BLaER1 (cell line): ENCODE data around the gene SERHL2.

Source experiments
- H3K27ac ChIP-seq: shearing (Covaris generic); formaldehyde crosslinking; 2 replicates; pipeline ENCODE4 v1.8.1; 2022
- H3K27me3 ChIP-seq: shearing (Covaris generic); formaldehyde crosslinking; 2 replicates; pipeline ENCODE4 v1.8.1; 2022
- H3K36me3 ChIP-seq: shearing (Covaris generic); formaldehyde crosslinking; 2 replicates; pipeline ENCODE4 v1.8.1; 2022
- H3K4me1 ChIP-seq: shearing (Covaris generic); formaldehyde crosslinking; 2 replicates; pipeline ENCODE4 v1.8.1; 2022
- H3K4me2 ChIP-seq: shearing (Covaris generic); formaldehyde crosslinking; 2 replicates; pipeline ENCODE4 v1.8.1; 2022
- H3K4me3 ChIP-seq: shearing (Covaris generic); formaldehyde crosslinking; 2 replicates; pipeline ENCODE4 v1.8.1; 2022
- H3K9ac ChIP-seq: shearing (Covaris generic); formaldehyde crosslinking; 2 replicates; pipeline ENCODE4 v1.8.1; 2022
- H3K9me3 ChIP-seq: shearing (Covaris generic); formaldehyde crosslinking; 2 replicates; pipeline ENCODE4 v1.8.1; 2022
- H4K20me1 ChIP-seq: shearing (Covaris generic); formaldehyde crosslinking; 2 replicates; pipeline ENCODE4 v1.8.1; 2022
- Cebpa-rat ChIP-seq: shearing (Covaris generic); IDR thresholded peaks from 2 replicates; pipeline ENCODE4 v1.8.1; 2022

SERHL2 gene

DNA sequence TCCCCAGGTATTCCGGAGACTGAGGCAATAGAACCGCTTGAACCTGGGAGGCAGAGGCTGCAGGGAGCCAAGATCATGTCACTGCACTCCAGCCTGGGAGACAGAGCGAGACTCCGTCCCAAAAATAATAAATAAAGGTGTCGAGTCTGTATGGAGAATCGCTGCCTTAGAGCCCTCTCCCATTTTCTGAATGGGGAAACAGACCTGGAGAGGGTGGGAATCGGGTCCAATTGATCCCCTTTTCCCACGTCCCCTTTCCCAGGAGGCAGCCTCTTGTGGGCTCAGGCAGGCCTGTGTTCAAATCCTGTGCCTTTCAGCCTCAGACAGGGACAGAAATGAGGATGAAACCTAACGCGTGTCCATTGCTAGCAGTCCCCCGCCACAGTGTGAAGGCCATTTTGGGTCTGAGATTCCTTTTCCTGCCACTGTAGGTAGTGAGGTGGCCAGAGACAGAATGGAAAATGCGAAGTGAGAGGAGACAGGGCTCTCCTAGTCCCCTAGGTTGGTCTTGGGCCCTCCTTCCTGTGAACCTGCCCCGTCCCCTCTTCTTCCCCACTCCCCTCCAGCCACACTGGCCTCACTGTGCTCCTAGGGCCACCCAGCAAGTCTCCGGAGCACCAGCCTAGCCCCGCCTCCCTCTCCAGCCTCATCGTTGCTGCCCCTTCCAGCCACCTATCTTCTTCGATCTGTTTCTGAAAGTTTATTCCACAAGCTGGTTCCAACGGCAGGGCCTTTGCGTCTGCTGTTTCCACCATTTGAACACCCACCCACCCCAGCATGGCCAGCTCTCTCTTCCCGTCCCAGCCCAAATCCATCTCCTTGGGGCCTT lies 63.6 kb downstream of the SERHL2 start:
- Histone ChIP-seq H3K9ac (no peak overlapping the region), H3K9me3 (no peaks in the 10 kb centered on the region), H3K36me3 (peaks cover 18% of the 10 kb centered on the region), H3K27ac (peak overlapping the region; percentile 23; the same call in 1 of the 2 replicates), H3K4me3 (no peak overlapping the region), H3K4me2 (peak overlapping the region; percentile 90; the same call in 1 of the 2 replicates), H3K4me1 (peaks cover 64% of the 10 kb centered on the region), H4K20me1 (peaks cover 34% of the 10 kb centered on the region), H3K27me3 (no peaks in the 10 kb centered on the region)
- no peak for TF ChIP-seq Cebpa-rat

DNA sequence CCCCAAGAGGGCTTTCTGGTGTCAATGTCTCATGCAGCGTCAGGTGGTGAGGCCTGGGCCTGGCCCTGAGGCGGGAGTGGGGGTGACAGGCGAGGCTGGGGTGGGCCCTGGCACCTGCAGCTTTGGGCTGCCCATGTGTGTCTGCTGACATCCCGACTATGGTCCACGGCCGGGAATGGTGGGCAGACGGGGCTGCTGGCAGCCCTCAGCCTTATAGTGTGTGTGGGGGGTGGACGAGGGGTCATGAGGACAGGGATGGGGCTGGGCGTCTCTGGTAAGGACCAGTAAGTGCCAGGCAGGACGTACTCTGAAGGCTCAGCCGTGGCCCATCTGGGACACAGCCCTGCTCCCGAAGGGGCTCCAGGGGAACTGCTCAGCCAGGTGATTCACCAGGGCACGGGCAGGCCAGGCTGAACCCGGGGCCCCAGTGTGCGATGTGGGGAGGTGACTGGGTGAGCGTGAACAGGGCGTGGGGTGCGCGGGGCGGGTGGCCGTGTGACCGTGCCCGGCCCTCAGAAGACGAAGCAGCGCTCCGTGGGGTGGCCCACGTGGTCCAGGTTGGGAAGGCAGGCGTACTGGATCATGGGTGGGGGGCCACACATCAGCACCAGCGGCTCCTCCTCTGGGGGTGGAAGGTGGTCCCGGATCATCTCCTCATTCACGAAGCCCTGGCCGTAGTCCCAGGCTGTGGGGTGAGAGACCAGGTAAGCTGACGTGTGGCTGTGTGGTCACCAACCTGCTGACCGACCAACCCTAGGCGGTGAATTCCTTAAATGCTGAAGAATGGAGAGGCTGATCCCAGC lies 65.7 kb downstream of the SERHL2 start:
- peaks cover 17% of the 10 kb centered on the region for H3K36me3 ChIP-seq
- no peak overlapping the region for H3K9ac ChIP-seq
- H3K4me2 ChIP-seq = no peak overlapping the region
- no peak for TF ChIP-seq Cebpa-rat
- no peaks in the 10 kb centered on the region for H3K27me3 ChIP-seq
- H4K20me1 ChIP-seq = peaks cover 33% of the 10 kb centered on the region
- peaks cover 71% of the 10 kb centered on the region for H3K4me1 ChIP-seq
- H3K4me3 ChIP-seq = no peak overlapping the region
- H3K27ac ChIP-seq = 0 out of 2 replicates have a peak overlapping the region, but pooled peaks have one; percentile 10
- no peaks in the 10 kb centered on the region for H3K9me3 ChIP-seq

DNA sequence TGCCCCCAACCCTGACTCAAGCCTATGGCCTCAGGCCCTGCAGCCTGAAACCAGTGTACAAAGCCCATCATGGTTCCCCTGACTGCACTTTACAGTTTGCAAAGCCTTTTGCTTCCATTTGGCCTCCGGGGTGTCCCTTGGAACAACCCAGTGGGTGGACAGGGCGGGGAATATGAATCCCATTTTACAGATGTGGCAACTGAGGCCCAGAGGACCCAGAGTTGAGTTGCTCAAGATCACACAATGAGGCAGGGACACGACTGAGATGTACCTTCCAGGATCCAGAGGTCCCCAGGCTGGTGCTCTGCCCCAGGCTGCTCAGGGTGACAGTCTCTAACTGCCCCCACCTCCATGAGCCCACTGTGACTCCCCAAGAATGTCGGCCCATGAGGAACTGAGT lies 66.3 kb downstream of the SERHL2 start:
- Histone ChIP-seq H3K9ac (no peak overlapping the region), H3K4me2 (no peak overlapping the region), H3K4me3 (no peak overlapping the region), H3K27me3 (no peaks in the 10 kb centered on the region), H3K4me1 (peaks cover 77% of the 10 kb centered on the region), H3K9me3 (no peaks in the 10 kb centered on the region), H3K27ac (peak overlapping the region; percentile 28; the same call in 1 of the 2 replicates), H4K20me1 (peaks cover 33% of the 10 kb centered on the region), H3K36me3 (peaks cover 22% of the 10 kb centered on the region)
- no peak for TF ChIP-seq Cebpa-rat

DNA sequence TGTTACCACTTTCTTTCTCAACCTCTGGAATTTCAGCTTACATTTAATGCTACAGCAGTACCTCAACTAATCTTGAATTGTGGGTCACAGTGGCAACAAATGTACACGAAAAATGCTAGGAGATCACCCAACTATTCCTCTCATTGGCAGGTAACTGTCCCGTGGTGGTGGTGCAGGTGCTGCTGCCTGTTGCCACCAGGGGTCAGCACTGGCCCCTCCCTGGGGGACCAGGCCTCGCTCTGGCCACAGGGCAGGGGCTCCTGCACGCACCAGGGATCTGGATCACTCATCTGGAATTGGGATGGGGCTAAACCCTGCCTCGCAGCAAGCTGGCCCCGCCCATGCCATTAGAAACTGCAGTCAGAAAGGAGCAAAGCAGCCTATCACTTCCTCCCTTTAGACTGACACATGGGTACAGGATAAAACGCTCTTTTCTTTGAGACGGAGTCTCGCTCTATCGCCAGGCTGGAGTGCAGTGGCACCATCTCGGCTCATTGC lies 67.8 kb downstream of the SERHL2 start:
- no peak for TF ChIP-seq Cebpa-rat
- peak overlapping the region; percentile 76 for H3K4me2 ChIP-seq
- peaks cover 37% of the 10 kb centered on the region for H3K36me3 ChIP-seq
- H3K4me3 ChIP-seq = no peak overlapping the region
- no peaks in the 10 kb centered on the region for H3K9me3 ChIP-seq
- H3K9ac ChIP-seq = no peak overlapping the region; the same call in 1 of the 2 replicates
- H3K27ac ChIP-seq = peak overlapping the region; percentile 79; the same call in 1 of the 2 replicates
- peaks cover 73% of the 10 kb centered on the region for H3K4me1 ChIP-seq
- no peaks in the 10 kb centered on the region for H3K27me3 ChIP-seq
- H4K20me1 ChIP-seq = peaks cover 33% of the 10 kb centered on the region

DNA sequence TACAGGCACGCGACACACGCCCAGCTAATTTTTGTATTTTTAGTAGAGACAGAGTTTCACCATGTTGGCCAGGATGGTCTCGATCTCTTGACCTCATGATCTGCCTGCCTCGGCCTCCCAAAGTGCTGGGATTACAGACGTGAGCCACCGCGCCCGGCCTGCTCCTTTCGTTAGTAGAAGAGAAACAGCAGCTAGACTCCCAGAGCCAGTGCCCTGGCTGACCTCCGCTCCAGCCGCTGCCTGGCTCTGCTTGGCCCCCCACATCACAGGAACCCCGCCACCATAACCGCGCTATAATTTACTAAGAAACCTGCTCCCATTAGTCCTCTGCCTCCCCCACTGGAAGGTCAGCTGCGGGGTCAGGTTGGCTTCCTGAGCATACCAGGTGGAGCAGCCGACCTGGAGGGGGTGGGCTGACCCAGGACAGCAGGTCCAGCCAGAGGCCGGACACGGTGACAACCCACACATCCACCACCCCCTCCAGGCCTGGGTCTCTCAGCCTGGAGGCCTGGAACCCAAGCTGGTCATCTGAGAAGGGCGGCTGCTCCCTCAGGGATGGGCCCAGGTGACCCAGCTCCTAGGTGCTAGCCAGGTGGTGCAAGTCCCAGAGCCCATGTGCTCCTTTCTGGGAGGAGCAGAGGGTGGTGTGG lies 68.4 kb downstream of the SERHL2 start:
- TF ChIP-seq Cebpa-rat = no peak
- Histone ChIP-seq H4K20me1 (peaks cover 33% of the 10 kb centered on the region), H3K9me3 (no peaks in the 10 kb centered on the region), H3K4me3 (no peak overlapping the region), H3K27ac (peak overlapping the region; percentile 79), H3K4me1 (peaks cover 67% of the 10 kb centered on the region), H3K9ac (peak overlapping the region; percentile 23), H3K36me3 (peaks cover 43% of the 10 kb centered on the region), H3K27me3 (no peaks in the 10 kb centered on the region), H3K4me2 (peak overlapping the region; percentile 76)

DNA sequence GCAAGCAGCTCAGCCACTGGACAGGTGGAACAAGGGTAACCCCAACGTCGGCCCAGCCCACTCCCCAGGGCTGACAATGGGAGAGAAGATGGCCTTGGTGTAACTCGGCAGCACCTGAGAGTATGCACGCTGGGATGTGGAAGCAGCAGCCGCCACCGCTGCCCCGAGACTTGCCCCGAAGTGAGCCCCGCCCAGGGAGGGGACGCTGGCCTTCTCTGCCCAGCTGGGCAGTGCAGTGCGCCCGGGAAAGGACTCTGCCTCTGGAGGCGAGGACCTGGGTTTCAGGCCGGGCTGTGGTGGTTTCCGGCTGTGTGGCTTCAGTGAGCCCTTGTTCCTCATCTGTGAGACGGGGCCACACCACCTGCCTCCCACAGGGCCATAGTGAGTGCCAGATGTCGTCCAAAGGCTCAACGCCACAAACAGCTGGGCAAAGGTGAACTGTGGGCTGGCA lies 69.6 kb downstream of the SERHL2 start:
- Histone ChIP-seq H3K36me3 (peaks cover 55% of the 10 kb centered on the region), H3K4me3 (no peak overlapping the region), H3K9me3 (no peaks in the 10 kb centered on the region), H3K4me2 (peak overlapping the region; percentile 76), H3K9ac (peak overlapping the region; percentile 4), H3K4me1 (peaks cover 56% of the 10 kb centered on the region), H3K27me3 (no peaks in the 10 kb centered on the region), H3K27ac (peak overlapping the region; percentile 79), H4K20me1 (peaks cover 33% of the 10 kb centered on the region)
- no peak for TF ChIP-seq Cebpa-rat
